ENCODE results near the gene CCDC157.

The CCDC157 gene

DNA sequence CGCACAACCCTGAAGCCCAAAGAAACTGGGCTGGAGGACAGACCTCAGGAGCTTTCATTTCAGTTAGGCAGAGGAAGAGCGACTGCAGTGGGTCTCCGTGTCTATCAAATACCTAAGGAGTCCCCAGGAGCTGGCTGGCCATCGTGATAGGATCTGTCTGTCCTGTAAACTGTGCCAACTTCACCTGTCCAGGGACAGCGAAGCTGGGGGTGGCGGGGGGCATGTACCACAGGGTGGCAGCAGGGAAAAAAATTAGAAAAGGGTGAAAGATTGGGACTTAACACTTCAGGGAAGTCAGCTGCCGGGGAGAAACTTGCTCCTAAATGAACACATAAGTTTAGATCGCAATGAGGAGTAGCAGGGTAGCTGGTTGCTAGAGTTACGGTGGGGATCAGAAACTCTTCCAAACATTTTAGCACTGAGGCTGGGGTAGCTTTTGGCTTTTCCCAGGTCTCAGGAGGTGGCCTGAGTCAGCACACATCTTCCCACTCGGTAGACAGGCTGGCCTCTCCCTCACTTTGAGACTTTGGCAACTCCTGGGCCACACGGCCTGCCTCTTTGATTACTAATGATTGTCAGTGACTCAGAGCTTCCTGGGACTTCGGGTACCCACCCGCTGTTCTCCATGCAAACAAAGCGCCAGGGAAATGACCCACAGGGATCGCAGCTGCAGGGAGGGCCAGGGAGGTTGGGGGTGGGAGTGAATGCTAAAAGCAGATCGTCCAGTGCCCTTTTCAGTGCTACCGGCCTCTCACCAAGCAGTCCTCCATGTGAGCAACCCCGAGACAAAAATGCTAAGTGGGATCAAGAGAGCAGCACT is 65.9 kb downstream of the CCDC157 start:
- Histone ChIP-seq H3K36me3 (ENCODE audit: control insufficient read depth, insufficient read depth, low read length, severe bottlenecking) (peaks cover 16% of the 10 kb centered on the region), H3K9me3 (ENCODE audit: control insufficient read depth, low read length) (no peaks in the 10 kb centered on the region), H3K4me3 (ENCODE audit: low read length) (peak overlapping the region; percentile 83), H3K27me3 (replicated peaks; ENCODE audit: control insufficient read depth, insufficient read depth, low read length) (no peaks in the 10 kb centered on the region), H3K4me1 (ENCODE audit: control insufficient read depth, insufficient read depth, low read length) (peaks cover 53% of the 10 kb centered on the region), H3K9ac (ENCODE audit: low read length) (peak overlapping the region; percentile 93)
- DNase-seq (ENCODE audit: low read depth) = peak; percentile 94

DNA sequence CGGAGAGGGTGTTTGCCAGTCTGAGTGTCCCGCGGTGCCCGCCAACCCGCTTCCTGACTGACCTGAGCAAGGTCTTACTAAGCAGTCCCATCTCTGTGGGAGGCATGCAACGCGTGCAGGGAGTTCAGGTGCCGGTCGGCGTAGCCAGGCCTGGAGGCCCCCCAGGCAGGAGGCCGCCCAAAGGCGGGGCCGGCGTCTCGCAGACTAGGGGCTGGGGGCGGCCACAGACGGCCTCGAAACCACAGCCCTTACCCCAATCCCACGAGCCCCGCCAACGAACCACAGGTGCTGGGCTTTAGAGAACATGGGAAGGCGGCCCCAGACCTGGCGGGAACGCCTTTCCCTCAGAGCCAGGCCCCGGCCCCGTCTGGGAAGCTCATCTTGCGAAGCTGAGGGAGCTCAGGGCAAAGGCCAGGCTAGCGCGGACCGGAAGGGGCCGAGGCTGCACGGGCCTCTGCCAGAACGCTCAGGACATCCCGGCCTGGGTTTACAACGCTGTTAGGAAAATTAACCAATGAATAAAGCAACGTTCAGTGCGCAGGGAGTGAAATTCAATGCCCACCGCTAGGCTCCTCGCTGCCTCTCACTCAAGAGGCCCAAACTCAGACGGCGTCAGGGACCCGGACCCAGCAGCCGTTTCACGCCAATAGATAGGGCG is 66.6 kb downstream of the CCDC157 start:
- H3K36me3 ChIP-seq (ENCODE audit: control insufficient read depth, insufficient read depth, low read length, severe bottlenecking) = peaks cover 10% of the 10 kb centered on the region
- no peak for DNase-seq (ENCODE audit: low read depth)
- H3K9ac ChIP-seq (ENCODE audit: low read length) = peak overlapping the region; percentile 93
- H3K9me3 ChIP-seq (ENCODE audit: control insufficient read depth, low read length) = no peaks in the 10 kb centered on the region
- H3K4me1 ChIP-seq (ENCODE audit: control insufficient read depth, insufficient read depth, low read length) = peaks cover 53% of the 10 kb centered on the region
- H3K27me3 ChIP-seq (replicated peaks; ENCODE audit: control insufficient read depth, insufficient read depth, low read length) = no peaks in the 10 kb centered on the region
- peak overlapping the region; percentile 83 for H3K4me3 ChIP-seq (ENCODE audit: low read length)

DNA sequence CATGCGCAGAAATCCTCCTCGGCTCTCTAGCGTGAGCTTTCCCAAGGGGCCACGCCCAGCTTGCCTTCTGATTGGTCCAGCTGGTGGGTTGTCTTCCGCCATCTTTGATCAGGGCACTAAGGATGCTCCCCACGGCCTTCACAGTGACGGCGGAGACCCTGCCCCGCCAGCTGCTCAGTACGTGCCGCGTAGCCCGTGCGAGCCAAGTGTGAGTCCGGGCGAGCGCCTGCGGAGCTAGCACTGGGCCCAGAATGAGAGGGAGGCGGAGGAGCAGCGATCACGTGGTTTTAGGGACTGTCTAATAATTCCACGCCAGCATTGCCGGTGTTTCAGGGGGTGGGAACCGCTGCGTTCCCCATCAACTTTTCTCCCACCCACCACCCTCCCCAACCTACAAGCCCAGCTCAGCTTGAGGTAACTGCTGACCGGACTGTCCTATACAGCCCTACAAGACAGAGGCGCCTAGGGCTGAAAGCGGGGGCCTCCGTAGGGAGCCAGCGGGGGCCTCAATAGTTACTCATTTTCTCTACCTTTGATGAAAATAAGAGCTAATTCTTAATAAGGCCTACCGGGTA is 67.2 kb downstream of the CCDC157 start:
- DNase-seq (ENCODE audit: low read depth) = peak; percentile 100
- peak overlapping the region; percentile 93 for H3K9ac ChIP-seq (ENCODE audit: low read length)
- peaks cover 52% of the 10 kb centered on the region for H3K4me1 ChIP-seq (ENCODE audit: control insufficient read depth, insufficient read depth, low read length)
- peak overlapping the region; percentile 83 for H3K4me3 ChIP-seq (ENCODE audit: low read length)
- peaks cover 7% of the 10 kb centered on the region for H3K36me3 ChIP-seq (ENCODE audit: control insufficient read depth, insufficient read depth, low read length, severe bottlenecking)
- H3K9me3 ChIP-seq (ENCODE audit: control insufficient read depth, low read length) = no peaks in the 10 kb centered on the region
- no peaks in the 10 kb centered on the region for H3K27me3 ChIP-seq (replicated peaks; ENCODE audit: control insufficient read depth, insufficient read depth, low read length)

DNA sequence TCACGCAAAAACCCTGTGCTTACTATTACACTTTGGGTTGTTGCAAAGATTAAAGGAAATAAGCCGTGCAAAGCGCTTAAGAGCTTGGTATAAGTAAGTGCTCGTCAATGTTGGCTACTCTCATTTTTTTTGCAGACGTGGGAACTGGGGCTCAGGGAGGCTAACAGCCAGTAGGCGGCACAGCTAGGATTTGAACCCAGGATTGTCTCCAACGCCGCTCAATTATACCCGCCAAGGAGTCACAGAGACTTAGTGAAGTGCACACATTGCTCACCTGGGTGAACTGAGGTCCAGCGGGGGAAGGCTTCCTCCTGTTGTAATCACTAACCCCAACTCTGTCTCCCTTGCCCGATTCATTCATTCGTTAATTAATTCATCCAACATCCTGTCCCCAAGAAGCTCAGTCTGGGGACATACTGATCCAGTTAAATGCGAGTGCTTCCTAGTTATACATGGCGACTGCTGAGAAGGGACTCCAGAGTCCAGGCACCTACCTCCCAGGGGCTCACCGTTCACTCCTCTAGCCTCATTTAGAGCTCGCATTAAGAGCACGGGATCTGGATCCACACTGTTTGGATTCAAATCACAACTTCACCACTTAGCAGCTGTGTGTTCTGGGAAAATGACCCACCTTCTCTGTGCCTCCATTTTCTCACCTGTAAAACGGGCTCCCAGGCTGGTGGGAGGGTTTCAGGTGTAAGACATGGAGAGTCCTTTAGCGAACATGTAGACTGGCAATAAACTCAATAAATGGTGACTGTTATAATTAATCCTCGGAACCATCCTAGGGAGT is 67.9 kb downstream of the CCDC157 start:
- DNase-seq (ENCODE audit: low read depth) = peak; percentile 62
- Histone ChIP-seq H3K4me1 (ENCODE audit: control insufficient read depth, insufficient read depth, low read length) (peaks cover 50% of the 10 kb centered on the region), H3K36me3 (ENCODE audit: control insufficient read depth, insufficient read depth, low read length, severe bottlenecking) (peaks cover 4% of the 10 kb centered on the region), H3K9ac (ENCODE audit: low read length) (peak overlapping the region; percentile 93), H3K4me3 (ENCODE audit: low read length) (peak overlapping the region; percentile 83), H3K9me3 (ENCODE audit: control insufficient read depth, low read length) (no peaks in the 10 kb centered on the region), H3K27me3 (replicated peaks; ENCODE audit: control insufficient read depth, insufficient read depth, low read length) (no peaks in the 10 kb centered on the region)

DNA sequence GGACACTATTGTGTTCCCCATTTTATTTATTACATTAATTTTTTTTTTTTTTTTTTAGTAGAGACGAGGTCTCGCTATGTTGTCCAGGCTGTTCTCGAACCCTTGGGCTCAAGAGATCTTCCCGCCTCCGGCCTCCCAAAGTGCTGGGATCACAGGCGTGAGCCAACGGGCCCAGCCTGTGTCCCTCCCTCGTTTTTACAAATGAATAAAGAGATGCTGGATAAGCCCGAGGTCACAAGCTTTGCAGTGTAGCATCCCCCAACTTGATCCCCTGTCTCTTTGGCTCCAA is 68.5 kb downstream of the CCDC157 start:
- Histone ChIP-seq H3K9ac (ENCODE audit: low read length) (peak overlapping the region; percentile 93), H3K9me3 (ENCODE audit: control insufficient read depth, low read length) (no peaks in the 10 kb centered on the region)
- DNase-seq (ENCODE audit: low read depth) = no peak

DNA sequence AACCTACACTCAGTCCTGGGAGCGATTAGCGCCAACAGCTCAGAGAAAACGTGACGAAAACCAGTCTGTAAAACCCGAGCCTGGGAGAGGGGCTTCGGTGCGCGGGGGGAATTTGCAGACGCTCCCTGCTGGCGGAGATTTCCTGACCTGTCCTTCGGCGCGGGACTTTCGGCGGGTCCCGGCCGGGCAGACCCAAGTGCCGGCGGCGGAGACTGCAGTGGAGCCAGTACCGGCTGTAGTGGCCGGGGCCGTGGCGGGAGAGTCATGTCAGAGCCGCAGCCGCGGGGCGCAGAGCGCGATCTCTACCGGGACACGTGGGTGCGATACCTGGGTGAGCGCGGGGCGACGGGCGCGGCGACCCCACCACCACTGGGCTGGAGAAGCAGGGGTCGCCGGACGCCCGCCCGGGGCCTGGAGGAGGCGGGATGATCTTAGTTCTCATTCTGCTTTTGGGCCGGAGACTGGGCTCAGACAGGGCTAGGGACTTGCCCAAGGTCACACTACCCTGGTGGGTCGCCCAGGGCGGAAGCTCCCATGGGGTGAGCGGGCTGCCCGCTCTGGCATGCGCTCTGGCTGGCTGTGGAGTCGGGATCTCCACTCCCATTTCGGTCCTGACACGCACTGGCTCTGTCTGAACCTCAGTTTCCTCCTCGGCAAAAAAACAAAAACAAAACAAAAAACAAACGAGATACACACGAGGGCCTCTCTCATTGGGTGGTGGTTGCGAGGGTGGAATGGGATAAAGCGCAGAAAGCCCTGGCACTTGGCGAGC is 69.0 kb downstream of the CCDC157 start, which contains the start of gene MTFP1:
Gene MTFP1 (plus strand): TSS at position 153 of the 772 bp plus-strand sequence. CDS start 112 bp downstream, at position 265.
- peaks cover 42% of the 10 kb centered on the region for H3K4me1 ChIP-seq (ENCODE audit: control insufficient read depth, insufficient read depth, low read length)
- H3K27me3 ChIP-seq (replicated peaks; ENCODE audit: control insufficient read depth, insufficient read depth, low read length) = no peaks in the 10 kb centered on the region
- peak; percentile 79 for DNase-seq (ENCODE audit: low read depth)
- peak within 1 kb of the TSS; percentile 83 for H3K4me3 ChIP-seq (ENCODE audit: low read length)
- peak within 1 kb of the TSS; percentile 93 for H3K9ac ChIP-seq (ENCODE audit: low read length)
- peaks cover 4% of the 10 kb centered on the region for H3K36me3 ChIP-seq (ENCODE audit: control insufficient read depth, insufficient read depth, low read length, severe bottlenecking)
- no peaks in the 10 kb centered on the region for H3K9me3 ChIP-seq (ENCODE audit: control insufficient read depth, low read length)

More for the DNA sequence above, 68.5 kb downstream of the CCDC157 start:
- peaks cover 4% of the 10 kb centered on the region for H3K36me3 ChIP-seq (ENCODE audit: control insufficient read depth, insufficient read depth, low read length, severe bottlenecking)
- H3K4me3 ChIP-seq (ENCODE audit: low read length) = peak overlapping the region; percentile 83
- H3K4me1 ChIP-seq (ENCODE audit: control insufficient read depth, insufficient read depth, low read length) = peaks cover 47% of the 10 kb centered on the region
- no peaks in the 10 kb centered on the region for H3K27me3 ChIP-seq (replicated peaks; ENCODE audit: control insufficient read depth, insufficient read depth, low read length)
